Activated naive CD4-positive, alpha-beta T cell treated with anti-CD3 and anti-CD28 coated beads, Interleukin-2, amount 50 U/mL, for 24 hours (primary cell): ENCODE measurements around the gene TRMT13.
A peak's percentile ranks its signal among the peaks of the same experiment; 100 is the strongest.

Source experiments
- H3K27ac Mint-ChIP-seq: one replicate; pipeline ENCODE4 v1.8.0; 2021; ENCODE audit warnings: mild to moderate bottlenecking, mixed read lengths
- H3K27me3 Mint-ChIP-seq: one replicate; pipeline ENCODE4 v1.8.0; 2021; ENCODE audit warnings: mixed read lengths
- H3K36me3 Mint-ChIP-seq: one replicate; pipeline ENCODE4 v1.8.0; 2021; ENCODE audit warnings: mixed read lengths
- H3K4me1 Mint-ChIP-seq: one replicate; pipeline ENCODE4 v1.8.0; 2021; ENCODE audit warnings: mixed read lengths
- H3K4me3 Mint-ChIP-seq: one replicate; pipeline ENCODE4 v1.8.0; 2021; ENCODE audit warnings: mild to moderate bottlenecking, mixed read lengths
- H3K9me3 Mint-ChIP-seq: one replicate; pipeline ENCODE4 v1.8.0; 2021; ENCODE audit warnings: mixed read lengths

TRMT13 gene, protein sequence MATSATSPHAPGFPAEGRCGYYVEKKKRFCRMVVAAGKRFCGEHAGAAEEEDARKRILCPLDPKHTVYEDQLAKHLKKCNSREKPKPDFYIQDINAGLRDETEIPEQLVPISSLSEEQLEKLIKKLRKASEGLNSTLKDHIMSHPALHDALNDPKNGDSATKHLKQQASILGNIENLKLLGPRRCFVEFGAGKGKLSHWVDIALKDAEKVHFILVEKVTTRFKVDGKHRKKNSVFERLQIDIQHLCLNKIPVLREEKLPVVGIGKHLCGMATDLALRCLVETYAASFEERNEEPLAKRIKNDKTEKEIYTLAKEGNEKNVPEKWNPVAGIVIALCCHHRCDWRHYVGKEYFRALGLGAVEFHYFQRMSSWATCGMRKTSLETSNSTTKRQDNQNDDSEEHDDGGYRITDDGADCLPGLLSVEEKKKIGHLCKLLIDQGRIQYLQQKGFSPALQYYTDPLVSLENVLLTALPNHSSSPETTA

DNA sequence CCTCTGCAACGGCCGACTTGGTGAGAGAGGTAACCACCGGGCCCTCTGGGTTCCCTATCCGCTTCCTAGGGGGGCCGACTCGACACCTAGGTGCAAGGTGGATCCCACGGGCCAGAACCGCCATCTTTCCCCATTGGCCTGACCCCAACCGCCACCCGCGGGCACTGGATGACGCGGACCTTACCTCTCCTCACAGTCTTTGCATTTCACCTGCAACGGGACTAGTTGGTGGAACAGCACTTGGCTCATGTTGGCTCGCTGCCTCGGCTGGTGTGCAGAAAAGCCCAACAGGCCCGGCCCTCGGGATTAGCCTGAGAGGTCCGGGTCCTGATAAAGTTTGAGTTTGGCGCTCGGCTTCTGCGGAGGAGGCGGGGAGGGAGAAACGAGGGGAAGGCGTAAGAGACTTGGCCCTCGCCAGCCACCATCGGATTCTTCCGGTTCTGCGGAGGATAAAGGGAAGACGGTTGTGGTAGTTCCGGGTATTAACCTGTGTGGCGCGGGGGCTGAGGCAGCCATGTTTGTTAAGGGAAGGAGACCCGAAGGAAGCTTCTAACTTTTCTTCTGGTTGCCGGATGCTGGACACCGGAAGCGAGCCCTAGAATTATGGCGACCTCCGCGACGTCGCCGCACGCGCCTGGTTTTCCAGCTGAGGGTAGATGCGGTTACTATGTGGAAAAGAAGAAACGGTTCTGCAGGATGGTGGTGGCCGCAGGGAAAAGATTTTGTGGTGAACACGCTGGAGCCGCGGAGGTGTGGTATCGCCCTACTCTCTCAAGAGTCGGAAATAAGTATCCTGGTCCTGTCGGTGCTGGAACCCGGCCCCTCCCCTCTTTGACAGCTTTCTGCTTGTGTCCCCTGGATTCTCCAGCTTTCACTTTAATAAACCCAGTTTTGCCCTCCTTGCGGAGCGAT, at the start of gene TRMT13, which contains the start of gene SASS6:
TRMT13 (plus strand) TSS at position 598 of the 912 bp plus-strand sequence; CDS start at position 604, 6 bp downstream.
SASS6 (minus strand) TSS at position 365 of the 912 bp plus-strand sequence; CDS start at position 249, 116 bp downstream.
- peak within 1 kb of the TSS; percentile 100 for H3K4me3 Mint-ChIP-seq
- peak within 1 kb of the TSS; percentile 99 for H3K27ac Mint-ChIP-seq
- H3K9me3 Mint-ChIP-seq, result no peaks in the 10 kb centered on the region
- H3K27me3 Mint-ChIP-seq, result no peaks in the 10 kb centered on the region
- peaks cover 47% of the 10 kb centered on the region for H3K4me1 Mint-ChIP-seq
- H3K36me3 Mint-ChIP-seq, result peaks cover 1% of the 10 kb centered on the region

DNA sequence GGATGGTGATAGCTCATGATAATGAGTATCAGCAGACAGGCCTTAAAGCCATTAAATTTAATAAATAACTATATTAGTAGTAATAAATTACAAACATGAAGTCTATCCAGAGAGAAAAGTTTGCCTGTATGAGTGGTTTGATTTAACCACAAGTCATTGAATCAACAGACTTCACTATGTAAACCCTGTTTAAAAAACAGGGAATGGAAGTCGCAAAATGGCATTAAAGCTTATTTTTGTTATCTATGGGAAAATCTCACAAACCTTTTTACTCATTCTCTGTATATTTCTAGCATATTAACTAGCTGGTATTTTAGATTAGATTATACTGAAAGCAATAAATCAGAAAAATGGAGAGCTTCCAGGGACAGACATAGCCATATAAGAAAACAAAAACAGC, 45.6 kb upstream of the TRMT13 start:
- no peak overlapping the region for H3K4me3 Mint-ChIP-seq
- H3K27ac Mint-ChIP-seq, result no peak overlapping the region
- H3K27me3 Mint-ChIP-seq, result no peaks in the 10 kb centered on the region
- H3K9me3 Mint-ChIP-seq, result no peaks in the 10 kb centered on the region
- H3K36me3 Mint-ChIP-seq, result peaks cover 12% of the 10 kb centered on the region
- H3K4me1 Mint-ChIP-seq, result no peaks in the 10 kb centered on the region

DNA sequence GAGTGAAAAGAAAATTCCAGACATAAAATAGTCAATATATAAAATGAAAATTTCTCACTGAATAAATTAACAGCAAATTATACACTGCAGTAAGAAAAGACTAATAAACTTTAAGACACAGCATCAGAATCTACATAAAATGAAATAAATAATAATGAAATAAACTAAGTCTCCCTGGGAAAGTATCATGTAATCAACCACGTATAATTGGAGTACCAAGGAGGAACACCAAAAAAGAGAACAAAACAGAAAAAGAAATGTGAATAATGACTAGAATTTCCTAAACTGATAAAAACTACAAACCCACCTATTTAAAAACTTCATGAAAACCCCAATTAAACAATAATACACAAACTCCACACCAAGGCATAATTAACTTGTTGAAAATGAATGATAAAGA, 43.9 kb upstream of the TRMT13 start:
- Mint-ChIP-seq H3K9me3 (no peaks in the 10 kb centered on the region), H3K4me1 (no peaks in the 10 kb centered on the region), H3K4me3 (no peak overlapping the region), H3K27ac (no peak overlapping the region), H3K27me3 (no peaks in the 10 kb centered on the region), H3K36me3 (peaks cover 12% of the 10 kb centered on the region)

DNA sequence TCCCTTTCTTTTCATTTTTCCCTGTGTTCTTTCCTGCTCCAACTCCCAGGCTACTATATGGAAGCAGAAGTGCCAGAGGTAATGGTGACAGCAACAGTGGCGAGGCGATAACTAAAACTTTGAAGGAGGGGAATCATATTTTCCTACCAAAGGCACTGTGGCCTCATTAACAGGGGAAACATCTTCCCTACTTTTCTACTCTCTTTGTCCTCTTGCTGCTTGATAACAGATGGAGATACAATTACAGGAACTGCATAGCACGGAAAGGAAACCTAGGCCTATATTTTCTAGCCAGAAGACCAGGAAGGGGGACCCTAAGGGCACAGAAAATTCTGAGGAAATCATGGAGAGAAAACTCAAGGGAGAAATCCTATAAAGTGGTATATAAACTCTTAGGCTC, 42.5 kb upstream of the TRMT13 start:
- Mint-ChIP-seq H3K9me3 (no peaks in the 10 kb centered on the region), H3K36me3 (peaks cover 12% of the 10 kb centered on the region), H3K4me3 (no peak overlapping the region), H3K27me3 (no peaks in the 10 kb centered on the region), H3K4me1 (no peaks in the 10 kb centered on the region), H3K27ac (no peak overlapping the region)

DNA sequence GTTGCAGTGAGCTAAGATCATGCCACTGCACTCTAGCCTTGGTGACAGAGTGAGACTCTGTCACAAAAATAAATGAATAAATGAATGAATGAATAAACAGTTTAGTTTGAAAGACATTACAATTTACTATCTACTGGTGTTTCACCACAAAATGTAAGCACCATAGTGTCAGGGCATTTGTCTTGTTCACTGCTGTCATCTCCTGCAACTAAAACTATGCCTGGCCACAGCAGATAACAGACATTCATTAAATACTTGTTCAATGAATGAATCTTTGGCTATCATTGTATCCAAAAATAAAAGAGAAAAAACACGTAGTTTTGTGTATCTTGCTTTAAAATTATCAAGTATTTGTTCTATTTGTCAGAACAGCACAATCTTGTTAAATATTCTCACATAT, 32.8 kb upstream of the TRMT13 start:
- Mint-ChIP-seq H3K27me3 (no peaks in the 10 kb centered on the region), H3K27ac (no peak overlapping the region), H3K4me1 (no peaks in the 10 kb centered on the region), H3K4me3 (no peak overlapping the region), H3K9me3 (no peaks in the 10 kb centered on the region), H3K36me3 (peaks cover 27% of the 10 kb centered on the region)

DNA sequence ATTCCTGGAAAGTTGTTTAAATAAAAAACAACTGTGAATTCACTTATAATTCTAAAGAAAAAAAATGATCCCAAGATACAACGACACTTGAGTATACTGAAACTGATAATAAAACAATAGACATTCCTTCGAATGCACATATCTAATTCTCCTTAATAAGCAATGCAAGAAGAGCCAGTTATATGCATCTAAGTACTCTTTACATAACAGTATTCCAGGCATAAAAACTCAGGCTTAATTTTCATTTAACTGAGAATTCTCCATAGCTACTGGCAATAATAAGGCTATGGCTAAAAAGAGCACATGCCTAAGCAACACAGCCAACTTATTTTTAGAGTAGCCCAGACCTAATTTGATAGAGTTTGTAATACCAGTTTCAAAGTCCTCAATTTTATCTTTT, 31.4 kb upstream of the TRMT13 start:
- Mint-ChIP-seq H3K27ac (no peak overlapping the region), H3K4me3 (no peak overlapping the region), H3K36me3 (peaks cover 24% of the 10 kb centered on the region), H3K27me3 (no peaks in the 10 kb centered on the region), H3K4me1 (no peaks in the 10 kb centered on the region), H3K9me3 (no peaks in the 10 kb centered on the region)

DNA sequence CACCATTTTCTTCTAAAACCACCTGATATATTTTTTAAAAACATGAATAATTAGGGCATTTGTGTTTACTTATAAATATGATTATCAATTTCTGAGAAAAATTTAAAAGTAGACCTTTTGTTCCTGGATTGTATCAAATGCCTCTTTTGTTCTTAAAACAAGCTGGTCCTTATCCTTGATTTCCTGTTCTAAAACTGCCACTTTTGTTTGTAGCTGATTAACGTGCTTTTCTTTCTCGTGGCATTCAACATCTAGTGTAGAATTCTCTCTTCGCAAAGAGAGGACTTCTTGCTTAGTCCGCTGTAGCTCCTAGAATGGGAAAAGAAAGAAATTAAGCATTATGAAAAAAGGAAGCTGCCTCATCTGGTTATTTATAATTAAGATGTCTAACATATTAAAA, 25.3 kb upstream of the TRMT13 start:
- H3K9me3 Mint-ChIP-seq, result no peaks in the 10 kb centered on the region
- H3K4me3 Mint-ChIP-seq, result no peak overlapping the region
- H3K36me3 Mint-ChIP-seq, result peaks cover 10% of the 10 kb centered on the region
- H3K27ac Mint-ChIP-seq, result no peak overlapping the region
- peaks cover 5% of the 10 kb centered on the region for H3K4me1 Mint-ChIP-seq
- no peaks in the 10 kb centered on the region for H3K27me3 Mint-ChIP-seq

DNA sequence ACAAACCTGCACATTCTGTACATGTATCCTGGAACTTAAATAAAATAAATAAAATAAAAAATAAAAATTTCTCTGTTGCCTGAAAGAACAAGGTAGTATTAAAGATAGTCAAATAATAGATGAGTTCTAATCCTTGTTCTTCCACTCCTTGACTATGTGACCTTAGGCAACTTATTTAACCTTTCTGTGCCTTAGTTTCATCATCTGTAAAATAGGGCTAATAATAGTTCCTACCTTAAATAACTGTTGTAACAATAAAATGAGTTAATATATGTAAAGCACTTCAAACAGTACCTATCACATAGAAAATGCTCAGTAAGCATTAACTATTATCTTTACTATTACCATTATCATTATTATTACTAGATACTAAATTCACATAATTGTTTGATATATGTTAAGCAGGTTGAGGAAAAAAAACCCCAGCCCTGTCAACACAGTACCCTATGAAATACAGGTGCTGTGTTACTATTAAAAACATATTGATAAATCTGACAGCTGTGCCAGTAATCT, 23.4 kb upstream of the TRMT13 start:
- Mint-ChIP-seq H3K27me3 (no peaks in the 10 kb centered on the region), H3K36me3 (peaks cover 12% of the 10 kb centered on the region), H3K27ac (no peak overlapping the region), H3K4me3 (no peak overlapping the region), H3K9me3 (no peaks in the 10 kb centered on the region), H3K4me1 (peaks cover 5% of the 10 kb centered on the region)

DNA sequence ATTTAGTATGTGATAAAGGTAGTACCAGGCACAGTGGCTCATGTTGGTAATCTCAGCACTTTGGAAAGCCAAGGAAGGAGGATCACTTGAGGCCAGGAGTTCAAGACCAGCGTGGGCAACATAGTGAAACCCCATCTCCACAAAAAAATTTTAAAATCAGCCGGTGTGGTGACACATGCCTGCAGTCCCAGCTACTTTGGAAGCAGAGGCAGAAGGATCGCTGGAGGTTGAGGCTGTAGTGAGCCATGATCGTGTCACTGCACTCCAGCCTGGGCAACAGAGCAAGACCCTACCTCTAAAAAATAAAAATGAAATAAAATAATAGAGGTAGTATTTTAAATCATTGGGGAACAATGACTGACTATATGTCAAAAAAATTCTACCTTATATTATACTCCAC, 17.4 kb upstream of the TRMT13 start:
- Mint-ChIP-seq H3K27me3 (no peaks in the 10 kb centered on the region), H3K4me3 (no peak overlapping the region), H3K4me1 (no peaks in the 10 kb centered on the region), H3K36me3 (peaks cover 16% of the 10 kb centered on the region), H3K9me3 (no peaks in the 10 kb centered on the region), H3K27ac (no peak overlapping the region)

DNA sequence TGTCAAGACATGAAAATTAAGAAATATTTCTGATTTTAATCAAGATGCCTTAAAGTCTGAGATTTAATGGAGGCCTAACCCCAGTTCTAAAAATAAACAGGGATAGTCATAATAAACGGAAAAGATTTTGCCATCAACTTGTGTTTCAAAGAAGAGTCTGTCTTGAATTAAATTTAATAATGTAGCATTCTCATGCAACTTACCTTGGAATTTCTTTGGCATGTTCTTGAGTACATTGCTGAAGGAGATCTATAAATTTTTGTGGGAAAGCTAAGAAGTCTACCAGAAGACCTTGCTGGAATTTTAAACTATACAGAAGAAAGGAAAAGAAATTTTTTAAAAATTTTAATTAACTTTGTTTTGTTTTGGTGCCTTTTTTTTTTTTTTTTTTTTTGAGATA, 10.8 kb upstream of the TRMT13 start:
- Mint-ChIP-seq H3K9me3 (no peaks in the 10 kb centered on the region), H3K4me3 (no peak overlapping the region), H3K36me3 (peaks cover 13% of the 10 kb centered on the region), H3K27ac (no peak overlapping the region), H3K27me3 (no peaks in the 10 kb centered on the region), H3K4me1 (peaks cover under 1% of the 10 kb centered on the region)

DNA sequence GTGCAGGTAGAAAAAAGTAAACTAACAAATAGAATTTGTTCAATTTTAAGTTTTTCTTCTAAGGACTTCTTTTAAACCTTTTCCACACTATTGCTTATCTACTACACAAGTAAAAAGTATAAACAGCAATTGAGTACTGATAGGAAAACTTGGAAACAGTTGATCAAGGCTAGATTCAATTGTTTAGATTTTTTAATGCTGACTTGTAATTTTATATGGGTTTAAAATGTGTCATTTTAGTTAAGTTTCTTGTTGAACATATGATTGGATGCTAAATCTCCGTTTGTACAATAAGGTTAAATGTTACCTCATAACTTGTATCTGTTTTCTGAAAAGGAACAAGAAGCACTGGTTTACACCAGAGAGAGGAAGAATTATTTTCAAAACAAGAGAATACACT, 5.7 kb upstream of the TRMT13 start:
- Mint-ChIP-seq H3K4me1 (peaks cover 22% of the 10 kb centered on the region), H3K36me3 (peaks cover 5% of the 10 kb centered on the region), H3K27me3 (no peaks in the 10 kb centered on the region), H3K4me3 (no peak overlapping the region), H3K27ac (no peak overlapping the region), H3K9me3 (no peaks in the 10 kb centered on the region)

DNA sequence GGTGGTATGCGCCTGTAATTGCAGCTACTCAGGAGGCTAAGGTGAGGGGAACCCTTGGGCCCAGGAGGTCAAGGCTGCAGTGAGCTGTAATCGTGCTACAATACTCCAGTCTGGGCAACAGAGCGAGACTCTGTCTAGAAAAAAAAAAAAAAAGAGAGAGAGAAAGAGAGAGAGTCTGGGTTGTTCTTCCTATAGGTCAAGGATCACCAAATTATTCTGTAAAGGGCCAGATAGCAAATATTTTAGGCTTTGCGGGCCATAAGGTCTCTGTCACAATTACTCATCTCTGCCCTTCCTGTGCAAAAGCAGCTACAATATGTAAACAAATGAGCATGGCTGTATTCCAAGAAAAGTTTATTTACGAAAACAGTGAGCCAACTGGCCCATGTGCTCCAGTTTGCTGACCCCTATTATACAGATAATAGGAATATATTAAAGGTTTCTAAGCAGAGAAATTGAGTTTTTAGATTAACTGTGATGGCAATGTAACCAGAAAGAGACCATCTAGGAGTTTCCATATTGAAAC, 2.3 kb upstream of the TRMT13 start:
- Mint-ChIP-seq H3K27me3 (no peaks in the 10 kb centered on the region), H3K4me1 (peaks cover 47% of the 10 kb centered on the region), H3K4me3 (no peak overlapping the region), H3K9me3 (no peaks in the 10 kb centered on the region), H3K36me3 (peaks cover 2% of the 10 kb centered on the region), H3K27ac (no peak overlapping the region)

DNA sequence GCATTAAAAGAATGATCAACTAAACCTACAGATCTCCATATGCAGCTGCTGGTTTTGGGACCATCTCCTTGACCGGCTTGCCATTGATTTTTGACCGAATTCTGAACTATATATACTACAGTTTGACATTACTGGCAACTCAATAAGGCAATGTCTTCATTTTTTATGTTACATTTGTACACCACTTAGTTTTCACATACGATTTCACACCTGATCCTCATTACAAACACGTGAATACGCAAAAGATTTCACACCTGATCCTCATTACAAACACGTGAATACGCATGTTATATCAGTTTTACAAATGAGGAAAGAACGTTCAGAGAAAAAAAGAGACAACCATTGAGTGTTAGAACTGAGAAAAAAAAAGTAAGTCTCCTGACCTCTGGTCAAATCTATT, 1.3 kb upstream of the TRMT13 start:
- Mint-ChIP-seq H3K27ac (no peak overlapping the region), H3K27me3 (no peaks in the 10 kb centered on the region), H3K36me3 (no peaks in the 10 kb centered on the region)

DNA sequence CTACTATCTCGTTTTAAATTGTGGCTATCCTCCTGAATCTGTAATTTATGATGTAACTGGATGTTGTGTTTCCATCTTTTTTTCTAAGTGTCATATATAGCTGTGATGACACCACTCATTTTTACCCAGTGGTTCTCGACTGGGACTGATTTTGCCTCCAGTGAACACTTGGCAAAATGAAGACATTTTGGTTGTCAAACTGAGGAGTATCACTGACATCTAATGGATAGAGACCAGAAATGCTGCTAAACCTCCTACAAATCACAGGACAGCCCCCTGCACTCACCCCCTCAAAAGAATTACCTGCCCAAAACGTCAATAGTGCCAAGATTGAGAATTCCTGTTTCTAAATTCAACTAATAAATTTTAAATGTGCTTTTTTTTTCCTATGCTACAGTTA, 1.9 kb downstream of the TRMT13 start:
- no peaks in the 10 kb centered on the region for H3K27me3 Mint-ChIP-seq
- peaks cover 48% of the 10 kb centered on the region for H3K4me1 Mint-ChIP-seq
- peaks cover 5% of the 10 kb centered on the region for H3K36me3 Mint-ChIP-seq
- H3K9me3 Mint-ChIP-seq, result no peaks in the 10 kb centered on the region
- peak overlapping the region; percentile 80 for H3K4me3 Mint-ChIP-seq
- H3K27ac Mint-ChIP-seq, result no peak overlapping the region

More for the DNA sequence above, 1.3 kb upstream of the TRMT13 start:
- Mint-ChIP-seq H3K4me3 (peak overlapping the region; percentile 100), H3K4me1 (peaks cover 51% of the 10 kb centered on the region), H3K9me3 (no peaks in the 10 kb centered on the region)

DNA sequence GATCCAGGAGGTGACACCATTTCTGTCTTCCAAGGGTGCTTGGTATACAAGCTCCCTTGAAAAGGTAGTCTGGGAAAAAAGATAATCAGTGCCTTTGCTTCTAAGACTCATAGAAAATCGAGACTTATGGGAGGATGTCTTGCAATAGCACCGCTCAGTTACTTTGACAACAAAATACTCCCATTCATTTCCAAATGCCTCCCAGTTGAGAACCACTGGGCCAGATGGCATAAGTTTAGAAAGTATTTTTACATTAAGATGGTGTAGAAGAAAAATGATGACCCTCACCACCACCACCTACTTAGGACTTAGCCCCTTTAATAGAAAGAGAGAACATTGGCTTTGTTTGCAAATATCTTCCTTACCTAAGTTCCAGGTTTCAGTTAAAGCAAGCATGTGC, 4.6 kb downstream of the TRMT13 start:
- H3K27me3 Mint-ChIP-seq, result no peaks in the 10 kb centered on the region
- no peaks in the 10 kb centered on the region for H3K9me3 Mint-ChIP-seq
- no peak overlapping the region for H3K4me3 Mint-ChIP-seq
- no peak overlapping the region for H3K27ac Mint-ChIP-seq
- H3K4me1 Mint-ChIP-seq, result peaks cover 42% of the 10 kb centered on the region
- H3K36me3 Mint-ChIP-seq, result peaks cover 10% of the 10 kb centered on the region
